VCaP (cell line): ENCODE data around the gene NAA15.
"Not testable (repeated sequence)": the region's sequence is repeated elsewhere in the genome, so short reads cannot be mapped to it uniquely, and the experiment has no call there.

Experiments
- H3K27ac ChIP-seq: fragments of 450-650 bp; 2 replicates; pipeline ENCODE4 v1.5.1; 2017
- CTCF ChIP-seq: fragments of 450-650 bp; conservative IDR thresholded peaks from 2 replicates; pipeline ENCODE4 v1.5.1; 2017; ENCODE audit warnings: mild to moderate bottlenecking, moderate library complexity

Gene NAA15

DNA sequence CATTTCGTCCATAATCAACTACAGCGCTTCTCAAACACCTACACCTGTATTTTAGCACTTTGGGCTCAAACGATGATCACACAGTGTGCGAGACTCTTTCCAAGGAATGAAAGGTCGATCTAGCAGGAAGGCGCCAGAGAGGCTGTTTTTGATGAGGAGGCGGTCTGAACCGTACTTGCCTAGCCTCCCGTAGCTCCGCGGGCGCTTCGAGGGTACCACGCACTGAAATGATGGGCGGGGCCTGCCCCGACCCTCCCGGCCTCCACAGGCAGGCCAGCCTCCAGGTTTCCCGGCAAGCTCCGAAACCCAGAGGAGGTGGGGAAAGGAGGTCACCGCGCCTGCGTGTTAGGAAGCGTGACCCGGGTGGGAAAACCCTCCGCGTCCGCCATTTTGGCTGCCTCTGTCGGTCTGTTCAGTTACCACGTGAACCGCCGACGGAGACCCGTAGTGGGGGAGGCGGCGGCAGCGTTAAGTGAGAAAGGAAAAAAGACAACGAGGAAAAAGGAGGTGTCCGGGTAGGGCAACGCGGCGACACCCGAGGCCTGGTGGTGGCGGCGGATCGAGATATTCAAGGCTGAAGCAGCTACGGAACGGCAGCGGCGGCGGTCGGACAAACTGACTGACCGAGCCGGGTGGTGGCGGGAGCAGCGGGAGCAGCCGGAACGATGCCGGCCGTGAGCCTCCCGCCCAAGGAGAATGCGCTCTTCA is at the start of gene NAA15:
NAA15 (plus strand) TSS at position 393 of the 708 bp plus-strand sequence; CDS start at position 666, 273 bp downstream.
- TF ChIP-seq CTCF: no peak
- H3K27ac ChIP-seq: peak within 1 kb of the TSS; percentile 92

DNA sequence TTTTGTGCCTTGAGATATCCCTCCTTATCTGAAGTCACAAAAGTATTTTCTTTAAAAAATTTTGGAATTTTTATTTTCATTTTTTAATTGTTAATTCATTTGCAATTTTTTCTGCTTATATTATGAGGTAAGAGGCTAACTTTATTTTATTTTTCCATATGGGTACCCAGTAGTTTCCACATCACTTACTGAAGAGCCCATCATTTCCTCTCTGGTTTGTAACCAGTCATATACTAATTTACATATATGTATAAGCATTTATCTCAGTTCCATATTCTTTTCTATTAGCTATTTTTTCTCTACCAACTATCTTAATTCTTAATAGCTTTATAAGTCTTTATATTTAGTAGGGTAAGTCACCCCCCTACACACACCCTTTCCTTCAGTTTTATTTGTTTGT is 48.3 kb upstream of the NAA15 start:
- no peak for TF ChIP-seq CTCF
- H3K27ac ChIP-seq: no peak overlapping the region

DNA sequence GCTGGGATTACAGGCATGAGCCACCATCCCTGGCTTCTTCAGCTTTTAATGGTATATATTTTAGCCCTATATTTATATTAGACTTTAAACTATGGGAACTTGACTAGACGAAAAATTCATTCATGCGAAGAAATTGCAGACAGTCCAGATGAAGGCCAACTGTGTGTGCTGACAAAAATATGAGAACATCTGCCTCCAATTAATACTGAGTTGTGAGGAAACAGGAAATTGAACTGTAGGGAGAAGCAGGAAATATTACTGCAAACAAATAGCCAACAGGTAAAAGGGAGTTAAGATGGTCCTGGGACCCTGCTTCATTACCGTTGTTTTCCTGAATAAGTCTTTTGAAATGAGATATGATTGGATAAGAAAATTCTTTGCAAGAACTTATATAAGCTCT is 47.6 kb upstream of the NAA15 start:
- no peak overlapping the region for H3K27ac ChIP-seq
- no peak for TF ChIP-seq CTCF

DNA sequence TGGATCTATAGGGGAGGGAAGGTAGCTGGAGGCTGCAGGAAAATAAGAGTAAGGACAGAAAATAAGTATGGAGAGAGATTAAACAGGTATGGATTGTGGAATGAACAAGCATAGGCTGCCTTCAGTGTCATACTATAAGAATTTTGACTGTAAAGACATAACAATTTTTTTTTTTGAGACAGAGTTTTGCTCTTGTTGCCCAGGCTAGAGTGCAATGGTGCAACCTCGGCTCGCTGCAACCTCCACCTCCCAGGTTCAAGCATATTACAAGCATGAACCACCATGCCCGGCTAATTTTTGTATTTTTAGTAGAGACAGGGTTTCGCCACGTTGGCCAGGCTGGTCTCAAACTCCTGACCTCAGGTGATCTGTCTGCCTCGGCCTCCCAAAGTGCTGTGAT is 45.7 kb upstream of the NAA15 start:
- not testable (repeated sequence) for H3K27ac ChIP-seq

DNA sequence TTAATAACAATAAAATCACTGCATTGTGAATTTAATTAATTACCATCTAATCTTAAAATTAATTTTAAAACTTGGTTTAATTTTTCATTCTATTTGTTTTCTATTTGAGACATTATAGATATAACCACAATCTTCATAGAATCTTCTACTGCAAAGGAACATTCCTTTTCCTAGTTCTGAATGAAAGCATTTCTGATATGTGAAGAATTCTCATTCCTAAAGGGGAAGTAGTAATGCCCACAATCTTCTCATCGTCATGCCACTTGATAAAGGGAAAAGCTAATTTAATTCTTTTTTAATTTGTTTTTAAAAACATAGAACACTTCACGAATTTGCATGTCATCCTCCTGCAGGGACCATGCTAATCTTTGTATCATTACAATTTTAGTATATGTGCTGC is 45.0 kb upstream of the NAA15 start:
- TF ChIP-seq CTCF: no peak

DNA sequence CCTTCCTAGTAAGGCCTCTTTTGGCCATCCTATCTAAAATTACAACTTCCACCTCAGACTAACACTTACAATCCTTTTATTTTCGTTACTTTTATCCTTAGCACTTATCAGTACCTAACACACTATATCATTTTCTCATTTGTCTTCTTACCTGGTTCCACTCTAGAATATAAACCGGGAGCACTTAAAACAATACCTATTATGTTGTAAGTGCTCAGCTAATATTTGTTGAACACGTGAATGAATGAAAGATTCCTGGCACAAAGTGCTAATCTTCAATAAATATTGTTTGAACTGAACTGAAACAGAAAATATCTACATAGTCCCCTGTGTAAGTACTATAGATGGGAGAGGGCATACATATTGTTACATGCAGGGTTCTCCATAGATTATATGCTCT is 35.7 kb upstream of the NAA15 start:
- no peak for TF ChIP-seq CTCF
- no peak overlapping the region for H3K27ac ChIP-seq

More for the DNA sequence above, 45.0 kb upstream of the NAA15 start:
- H3K27ac ChIP-seq: no peak overlapping the region

- TF ChIP-seq CTCF: no peak
- no peak overlapping the region for H3K27ac ChIP-seq
These were observed 35.1 kb upstream of the NAA15 start for GRCh38 chr4:139266208-139266582.

GRCh38 chr4:139266583-139267257 is 34.6 kb upstream of the NAA15 start:
- H3K27ac ChIP-seq: no peak overlapping the region
- TF ChIP-seq CTCF: no peak
